HG02623 (cell line): ENCODE results near the gene NEAT1.

Source experiments
- ATAC-seq: cut with Tn5 transposase; IDR thresholded peaks from one replicate; pipeline ENCODE4 v1.9.1; 2021; ENCODE audit warnings: moderate library complexity; ENCODE audit not compliant: unreplicated experiment

Gene NEAT1

GRCh38 chr11:65433657-65434056, 11.1 kb downstream of the NEAT1 start:
- ATAC-seq: no peak

- no peak for ATAC-seq
Measured at GRCh38 chr11:65434057-65434666, 11.6 kb downstream of the NEAT1 start.

GRCh38 chr11:65434667-65435410, 12.2 kb downstream of the NEAT1 start:
- ATAC-seq: no peak

GRCh38 chr11:65435411-65435931, 12.9 kb downstream of the NEAT1 start:
- no peak for ATAC-seq

- ATAC-seq: no peak
Measured at GRCh38 chr11:65435981-65436411, 13.4 kb downstream of the NEAT1 start.

- no peak for ATAC-seq
Measured at GRCh38 chr11:65436412-65437032, 13.9 kb downstream of the NEAT1 start.

- ATAC-seq: no peak
Measured at GRCh38 chr11:65437436-65438227, 15.0 kb downstream of the NEAT1 start.

- ATAC-seq: no peak
Measured at GRCh38 chr11:65438257-65439151, 15.9 kb downstream of the NEAT1 start.

- no peak for ATAC-seq
Measured at GRCh38 chr11:65439331-65440181, 17.0 kb downstream of the NEAT1 start.

GRCh38 chr11:65440831-65441499, 18.4 kb downstream of the NEAT1 start:
- ATAC-seq: no peak

GRCh38 chr11:65442842-65443331, 20.3 kb downstream of the NEAT1 start:
- ATAC-seq: no peak

GRCh38 chr11:65444314-65445051, 21.9 kb downstream of the NEAT1 start:
- ATAC-seq: no peak

- ATAC-seq: no peak
Measured at GRCh38 chr11:65445101-65445603, 22.6 kb downstream of the NEAT1 start.

- no peak for ATAC-seq
Measured at GRCh38 chr11:65445604-65446445, 23.2 kb downstream of the NEAT1 start.

GRCh38 chr11:65446446-65447277, 24.1 kb downstream of the NEAT1 start:
- no peak for ATAC-seq

- no peak for ATAC-seq
Measured at GRCh38 chr11:65448074-65448417, 25.4 kb downstream of the NEAT1 start.
